Breast epithelium (tissue), 4 donors: ENCODE measurements around the gene IL19. TPM values are rescaled to one million over a fixed set of nuclear protein-coding genes. Genes with fewer than 3 reads are reported as not detected.

ENCODE experiments used
- DNase-seq, 2 donors: peaks; one replicate each; pipeline ENCODE4 v3.0.0-alpha.2; 2019; ENCODE audit warnings: low spot score in 2 of 2
- H3K27ac ChIP-seq, 2 donors: fragments of 200-600 bp; sonication (generic) in 1 of 2; one replicate each; pipeline ENCODE4 v1.5.1; 2016 to 2019; ENCODE audit warnings: mild to moderate bottlenecking in 1 of 2
- H3K27me3 ChIP-seq, 2 donors: fragments of 200-600 bp; sonication (generic) in 1 of 2; one replicate each; pipeline versions ENCODE4 v1.5.1 to v1.6.0; 2017 to 2019; ENCODE audit warnings: control low read depth in 1 of 2, mild to moderate bottlenecking in 1 of 2
- H3K36me3 ChIP-seq: fragments of 200-600 bp; one replicate; pipeline ENCODE4 v1.5.1; 2019
- H3K4me1 ChIP-seq, 2 donors: fragments of 200-600 bp; sonication (generic); one replicate each; pipeline ENCODE4 v1.5.1; 2016 to 2019; ENCODE audit warnings: control low read depth in 1 of 2
- H3K4me3 ChIP-seq, 3 donors: fragments of 200-600 bp; sonication (generic); 1 replicate in 2 of 3; 2 replicates in 1 of 3; pipeline ENCODE4 v1.5.1; 2016 to 2019; ENCODE audit warnings: mild to moderate bottlenecking in 3 of 3, moderate library complexity in 2 of 3
- H3K9me3 ChIP-seq, 2 donors: fragments of 200-600 bp; sonication (generic) in 1 of 2; one replicate each; pipeline ENCODE4 v1.5.1; 2016 to 2019; ENCODE audit warnings: control low read depth in 1 of 2
- POLR2A ChIP-seq: fragments of 450-650 bp; IDR thresholded peaks from one replicate; pipeline ENCODE4 v1.6.1; 2016; ENCODE audit warnings: antibody characterized with exemption, mild to moderate bottlenecking, moderate library complexity
- POLR2AphosphoS5 ChIP-seq, 3 donors: sonication (generic); formaldehyde crosslinking; IDR thresholded peaks; one replicate each; pipeline ENCODE4 v1.6.1; 2017; ENCODE audit warnings: antibody characterized with exemption in 3 of 3
- intact Hi-C: fragments of 100-400 bp; cut with DNase I; formaldehyde crosslinking; loops from one replicate; pipeline ENCODE4 v1.15.1; 2023; ENCODE audit warnings: low total_unique reads
- total RNA-seq, 3 donors: library from RNA; depleted of rRNA; stranded (reverse); fragments of >200 nt; gene quantifications; one replicate each; pipeline ENCODE4 v1.1.0, GENCODE V29; 2016
- TF ChIP-seq, protein P1 (sequence below), 3 donors: fragments of 450-650 bp; IDR thresholded peaks; one replicate each; pipeline ENCODE4 v1.5.1; 2016 to 2017; ENCODE audit warnings: antibody characterized with exemption in 3 of 3, mild to moderate bottlenecking in 3 of 3, moderate library complexity in 3 of 3

Gene IL19
- total RNA-seq, 3 donors from 2014 or later = not detected

DNA sequence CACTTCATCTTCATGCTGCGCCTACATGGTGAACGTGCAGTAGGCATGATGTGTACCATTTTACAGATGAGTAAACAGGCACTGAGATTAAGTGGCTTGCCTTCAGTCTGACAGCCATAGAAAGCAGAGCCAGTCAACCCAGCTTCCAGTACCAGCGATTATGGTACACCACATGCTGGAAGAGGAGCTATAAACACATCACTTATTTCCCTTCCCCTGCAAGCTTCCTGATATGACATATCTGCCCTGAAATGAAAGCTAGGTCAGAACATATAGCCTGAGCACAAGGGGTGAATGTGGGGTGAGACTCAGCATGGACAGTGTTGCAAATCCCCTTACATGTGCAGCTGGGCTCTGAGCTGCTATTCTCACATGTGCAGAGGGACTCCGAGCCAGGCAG is 61.1 kb downstream of the IL19 start:
- no peak for DNase-seq
- H3K27ac ChIP-seq = no peak overlapping the region
- H3K36me3 ChIP-seq = no peaks in the 10 kb centered on the region
- TF ChIP-seq POLR2AphosphoS5 (IDR thresholded peaks at IDR 0.05) (no peak), POLR2A (no peak)
- TF ChIP-seq, protein P1, sequence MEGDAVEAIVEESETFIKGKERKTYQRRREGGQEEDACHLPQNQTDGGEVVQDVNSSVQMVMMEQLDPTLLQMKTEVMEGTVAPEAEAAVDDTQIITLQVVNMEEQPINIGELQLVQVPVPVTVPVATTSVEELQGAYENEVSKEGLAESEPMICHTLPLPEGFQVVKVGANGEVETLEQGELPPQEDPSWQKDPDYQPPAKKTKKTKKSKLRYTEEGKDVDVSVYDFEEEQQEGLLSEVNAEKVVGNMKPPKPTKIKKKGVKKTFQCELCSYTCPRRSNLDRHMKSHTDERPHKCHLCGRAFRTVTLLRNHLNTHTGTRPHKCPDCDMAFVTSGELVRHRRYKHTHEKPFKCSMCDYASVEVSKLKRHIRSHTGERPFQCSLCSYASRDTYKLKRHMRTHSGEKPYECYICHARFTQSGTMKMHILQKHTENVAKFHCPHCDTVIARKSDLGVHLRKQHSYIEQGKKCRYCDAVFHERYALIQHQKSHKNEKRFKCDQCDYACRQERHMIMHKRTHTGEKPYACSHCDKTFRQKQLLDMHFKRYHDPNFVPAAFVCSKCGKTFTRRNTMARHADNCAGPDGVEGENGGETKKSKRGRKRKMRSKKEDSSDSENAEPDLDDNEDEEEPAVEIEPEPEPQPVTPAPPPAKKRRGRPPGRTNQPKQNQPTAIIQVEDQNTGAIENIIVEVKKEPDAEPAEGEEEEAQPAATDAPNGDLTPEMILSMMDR (IDR thresholded peaks at IDR 0.05) = no peak
- no peaks in the 10 kb centered on the region for H3K9me3 ChIP-seq
- H3K4me1 ChIP-seq = no peaks in the 10 kb centered on the region
- no peaks in the 10 kb centered on the region for H3K27me3 ChIP-seq
- H3K4me3 ChIP-seq = no peak overlapping the region
- intact Hi-C loops = no loop called here

DNA sequence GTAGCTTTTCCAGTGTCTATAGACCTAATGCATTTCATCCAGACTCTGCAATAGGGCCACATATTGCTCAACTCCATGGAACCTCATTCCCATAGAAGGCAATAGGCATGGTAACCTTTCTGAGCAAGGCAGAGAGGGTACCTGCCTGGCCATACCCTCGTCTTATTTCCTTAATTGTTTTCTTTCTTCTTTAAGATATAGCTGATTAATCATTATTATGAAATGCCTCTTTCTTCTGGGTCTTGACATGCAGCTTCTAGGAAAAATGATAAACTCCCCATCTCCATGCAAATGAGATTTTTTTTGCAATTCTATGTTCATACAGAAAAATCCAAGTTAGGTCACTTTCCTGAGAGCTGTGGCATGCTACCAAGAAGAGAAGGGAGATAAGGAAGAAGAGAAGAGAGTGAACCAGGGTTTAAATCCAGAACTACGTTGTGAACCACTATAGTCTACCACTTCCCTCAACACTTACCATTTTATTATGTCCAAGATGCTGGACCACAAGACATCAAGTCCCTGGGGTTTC is 61.8 kb downstream of the IL19 start:
- TF ChIP-seq, protein P1 (IDR thresholded peaks at IDR 0.05) = no peak
- TF ChIP-seq POLR2A (no peak), POLR2AphosphoS5 (IDR thresholded peaks at IDR 0.05) (no peak)
- no peaks in the 10 kb centered on the region for H3K9me3 ChIP-seq
- H3K4me3 ChIP-seq = no peak overlapping the region
- no peaks in the 10 kb centered on the region for H3K4me1 ChIP-seq
- no peaks in the 10 kb centered on the region for H3K36me3 ChIP-seq
- no peak for DNase-seq
- intact Hi-C loops = no loop called here
- no peaks in the 10 kb centered on the region for H3K27me3 ChIP-seq
- no peak overlapping the region for H3K27ac ChIP-seq

DNA sequence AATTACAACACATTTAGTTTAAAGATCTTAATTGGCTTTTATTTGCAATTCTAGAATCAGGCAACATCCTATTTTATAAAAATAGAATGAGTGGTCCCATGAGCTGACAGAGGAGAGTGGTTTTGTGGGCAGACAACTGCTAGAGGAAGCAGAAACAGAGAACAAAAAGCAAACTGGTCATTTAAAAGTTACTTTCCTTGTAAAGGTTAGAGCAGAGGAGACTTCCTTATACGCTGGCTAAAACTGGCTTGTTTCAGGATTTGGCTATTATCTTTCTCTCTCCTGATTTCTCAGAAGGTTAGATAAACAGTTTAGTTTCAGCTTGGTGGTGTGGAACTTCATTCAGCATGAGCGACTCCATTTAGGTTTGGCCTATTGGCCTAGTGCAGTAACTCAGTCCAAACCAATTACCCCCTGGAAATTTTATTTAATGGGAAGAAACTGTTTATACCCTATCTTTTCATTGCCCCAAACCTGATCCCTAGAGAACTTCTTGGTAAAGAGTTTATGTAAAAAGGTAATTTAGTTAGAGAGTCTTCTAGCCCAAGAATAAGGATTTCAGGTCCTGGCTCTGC is 62.6 kb downstream of the IL19 start:
- H3K4me3 ChIP-seq = no peak overlapping the region
- no peak overlapping the region for H3K27ac ChIP-seq
- TF ChIP-seq, protein P1 (IDR thresholded peaks at IDR 0.05) = no peak
- no peak for TF ChIP-seq POLR2A
- TF ChIP-seq POLR2AphosphoS5 (IDR thresholded peaks at IDR 0.05) = no peak
- no peaks in the 10 kb centered on the region for H3K9me3 ChIP-seq
- no peaks in the 10 kb centered on the region for H3K36me3 ChIP-seq
- DNase-seq = no peak
- H3K27me3 ChIP-seq = no peaks in the 10 kb centered on the region
- H3K4me1 ChIP-seq = no peaks in the 10 kb centered on the region
- intact Hi-C loops = no loop called here

DNA sequence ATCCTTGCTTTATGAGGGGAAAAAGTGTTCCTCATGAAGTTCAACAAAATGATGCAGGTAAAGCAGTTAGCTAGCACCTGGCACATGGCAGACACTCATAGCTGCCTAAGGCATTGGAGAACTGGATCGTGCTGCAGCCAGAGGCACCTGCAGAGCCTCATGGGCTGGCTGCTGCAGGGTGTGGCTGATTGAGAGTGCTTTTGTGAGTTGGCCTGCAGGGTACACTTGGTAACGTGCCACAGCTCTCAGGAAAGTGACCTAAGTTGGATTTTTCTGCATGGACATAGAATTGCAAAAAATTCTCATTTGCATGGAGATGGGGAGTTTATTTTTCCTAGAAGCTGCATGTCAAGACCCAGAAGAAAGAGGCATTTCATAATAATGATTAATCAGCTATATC is 63.2 kb downstream of the IL19 start:
- no peaks in the 10 kb centered on the region for H3K27me3 ChIP-seq
- H3K4me1 ChIP-seq = no peaks in the 10 kb centered on the region
- H3K4me3 ChIP-seq = no peak overlapping the region
- intact Hi-C loops = no loop called here
- no peak overlapping the region for H3K27ac ChIP-seq
- H3K9me3 ChIP-seq = no peaks in the 10 kb centered on the region
- DNase-seq = no peak
- H3K36me3 ChIP-seq = no peaks in the 10 kb centered on the region
- no peak for TF ChIP-seq POLR2AphosphoS5 (IDR thresholded peaks at IDR 0.05)
- no peak for TF ChIP-seq POLR2A
- TF ChIP-seq, protein P1 (IDR thresholded peaks at IDR 0.05) = no peak

DNA sequence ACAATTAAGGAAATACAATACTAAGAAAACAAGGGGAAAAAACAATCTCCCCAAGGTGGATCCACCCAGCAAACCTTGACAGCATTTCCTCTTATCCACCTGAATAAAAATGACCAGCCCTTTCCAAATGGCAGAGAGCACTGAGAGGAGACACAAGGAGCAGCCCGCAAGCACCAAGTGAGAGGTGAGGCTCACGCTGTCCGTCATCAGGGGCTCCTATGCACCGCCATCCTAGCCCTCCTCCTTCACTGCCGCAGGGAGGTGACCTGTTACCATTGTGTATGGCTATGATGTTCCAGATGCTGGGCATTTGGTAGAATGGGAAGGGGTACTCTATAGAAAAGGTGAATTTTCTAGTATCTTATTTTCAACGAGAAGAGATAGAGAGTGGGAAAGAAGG is 63.6 kb downstream of the IL19 start:
- intact Hi-C loops = no loop called here
- no peak overlapping the region for H3K27ac ChIP-seq
- no peaks in the 10 kb centered on the region for H3K27me3 ChIP-seq
- H3K36me3 ChIP-seq = no peaks in the 10 kb centered on the region
- no peak for DNase-seq
- no peaks in the 10 kb centered on the region for H3K9me3 ChIP-seq
- no peak overlapping the region for H3K4me3 ChIP-seq
- TF ChIP-seq, protein P1 (IDR thresholded peaks at IDR 0.05) = no peak
- TF ChIP-seq POLR2A = no peak
- no peak for TF ChIP-seq POLR2AphosphoS5 (IDR thresholded peaks at IDR 0.05)
- H3K4me1 ChIP-seq = no peaks in the 10 kb centered on the region
